ENCODE data around the gene TMEM151A. TPM values are rescaled to one million over a fixed set of nuclear protein-coding genes. Genes with fewer than 3 reads are reported as not detected.
"Not testable (repeated sequence)": the region's sequence is repeated elsewhere in the genome, so short reads cannot be mapped to it uniquely, and the experiment has no call there.

Gene TMEM151A
- not detected for total RNA-seq

DNA sequence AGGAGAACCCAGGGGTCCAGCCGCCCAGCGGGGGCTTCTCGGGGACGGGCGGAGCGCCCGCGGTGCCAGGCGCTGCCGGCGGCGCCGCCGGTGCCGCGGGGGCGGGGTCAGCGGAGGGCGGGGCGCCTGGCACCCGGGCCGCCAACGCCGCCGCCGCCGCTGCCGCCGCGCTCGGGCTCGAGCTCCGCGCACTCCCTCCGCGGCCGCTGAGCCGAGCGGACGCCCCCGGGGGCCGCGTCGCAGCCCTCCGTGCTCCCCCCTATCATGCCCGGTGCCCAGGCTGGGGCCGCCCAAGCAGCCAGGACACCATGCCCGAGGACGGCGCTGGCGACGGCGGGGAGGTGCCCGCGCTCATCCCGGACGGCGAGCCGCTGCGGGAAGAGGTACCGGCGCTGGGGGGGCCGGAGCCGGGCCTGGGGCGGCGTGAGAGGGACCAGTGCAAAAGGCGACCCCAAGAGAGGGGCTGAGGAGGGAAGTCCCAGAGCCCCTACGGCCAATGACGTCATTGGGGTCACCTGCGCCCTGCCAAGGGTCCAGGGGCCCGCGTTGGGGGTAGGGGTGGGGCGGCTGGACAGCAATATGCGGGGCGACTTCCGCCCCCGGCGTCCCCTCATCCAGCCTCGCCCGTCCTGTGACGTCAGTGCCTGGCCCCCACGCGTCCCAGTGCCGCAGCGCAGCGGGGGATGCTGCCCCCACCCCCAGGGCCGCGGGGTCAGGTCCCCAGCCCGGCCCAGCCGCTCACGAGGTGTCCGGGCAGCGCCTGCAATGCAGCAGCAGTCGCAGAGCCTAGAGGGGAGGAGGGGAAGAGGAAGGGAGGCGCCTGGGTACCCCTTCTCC lies at the start of gene TMEM151A:
TSS of gene TMEM151A (plus strand) at position 189 of the 837 bp plus-strand sequence. CDS start at position 309, 120 bp downstream.
- no peak for DNase-seq (ENCODE audit: low spot score)

DNA sequence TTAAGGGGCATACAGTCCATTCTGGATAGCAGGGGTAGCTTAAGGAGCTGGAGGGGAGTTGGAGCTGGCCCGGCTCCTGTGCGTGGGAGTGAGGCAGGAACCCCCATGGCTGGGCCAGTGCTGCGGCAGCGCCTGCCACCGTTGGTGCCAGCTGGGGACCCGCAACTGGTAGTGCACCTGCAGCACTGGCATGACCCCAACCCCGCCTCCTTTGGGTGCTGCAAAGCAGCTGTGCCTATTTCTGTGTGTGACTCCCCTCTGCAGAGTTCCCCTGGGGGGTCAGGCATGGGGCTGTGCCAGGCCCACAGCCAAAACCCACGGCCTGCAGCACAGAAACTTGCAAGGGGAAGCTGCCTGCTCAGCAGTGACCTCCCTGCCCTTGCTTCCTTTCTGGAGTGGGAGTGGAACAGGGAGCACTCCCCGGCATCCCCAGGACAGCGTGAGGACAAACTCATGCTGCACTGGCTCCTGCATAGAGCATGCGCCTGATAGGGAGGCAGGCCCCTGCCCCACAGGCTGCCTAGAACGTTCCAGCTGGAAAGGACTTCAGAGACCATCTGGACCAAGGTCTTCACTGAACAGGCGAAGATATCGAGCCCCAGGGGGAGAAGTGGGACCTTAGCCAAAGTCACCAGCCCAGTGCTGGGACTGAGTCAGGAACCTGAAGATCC lies 49.5 kb upstream of the TMEM151A start:
- no peak for DNase-seq (ENCODE audit: low spot score)

DNA sequence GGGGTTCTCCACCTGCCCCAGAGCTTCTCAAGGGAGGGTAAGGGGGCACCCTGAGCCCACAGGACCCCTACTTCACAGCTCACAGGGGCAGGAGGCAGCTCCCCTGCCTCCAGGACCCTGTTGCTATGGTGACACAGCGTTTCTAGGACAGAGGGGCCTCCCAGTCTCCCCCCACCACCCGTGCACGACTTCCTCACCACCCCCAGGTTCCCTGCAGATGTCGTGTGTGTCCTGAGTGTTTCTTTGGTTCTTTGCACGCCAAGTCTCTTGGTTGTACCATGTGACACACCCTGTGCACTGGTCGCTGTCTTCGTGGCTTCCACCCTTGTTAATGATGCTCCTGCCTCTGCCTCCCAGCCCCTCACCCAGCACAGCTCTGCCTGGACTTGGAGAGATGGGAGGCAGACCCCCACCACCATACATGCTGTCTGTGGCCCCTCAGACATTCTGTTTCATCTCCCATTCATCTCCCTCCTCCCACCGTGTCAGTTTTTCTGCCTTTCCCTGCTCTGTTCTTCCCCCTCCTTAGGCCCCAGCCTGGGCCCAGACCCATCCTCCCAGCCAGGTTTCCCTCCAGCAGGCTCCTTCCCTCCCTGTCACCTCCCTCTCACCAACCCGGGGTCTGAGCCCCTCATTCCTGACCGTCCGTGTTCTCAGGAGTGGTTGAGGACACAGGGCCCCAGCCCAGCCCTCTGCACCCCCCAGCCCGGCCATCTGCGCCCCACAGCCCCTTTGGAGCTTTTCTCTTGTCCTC lies 47.7 kb upstream of the TMEM151A start:
- no peak for DNase-seq (ENCODE audit: low spot score)

GRCh38 chr11:66247295-66247694 lies 44.4 kb upstream of the TMEM151A start:
- DNase-seq (ENCODE audit: low spot score), result no peak

- DNase-seq (ENCODE audit: low spot score), result no peak
Observed at GRCh38 chr11:66247801-66248200, 43.9 kb upstream of the TMEM151A start.

DNA sequence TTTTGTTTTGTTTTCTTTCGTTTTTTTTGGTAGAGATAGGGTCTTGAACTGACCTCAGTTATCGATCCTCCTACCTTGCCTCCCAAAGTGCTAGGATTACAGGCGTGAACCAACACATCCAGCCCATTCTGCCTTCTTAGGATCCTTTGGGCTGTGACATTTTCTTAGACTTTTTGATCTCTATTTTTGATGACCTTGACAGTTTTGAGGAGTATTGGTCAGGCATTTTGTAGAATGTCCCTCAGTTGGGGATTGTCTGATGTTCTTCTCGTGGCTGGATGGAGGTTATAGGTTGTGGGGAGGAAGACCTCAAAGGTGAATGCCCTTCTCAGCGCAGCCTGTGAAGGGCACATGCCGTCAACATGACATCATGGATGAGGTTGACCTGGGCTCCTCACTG lies 42.8 kb upstream of the TMEM151A start:
- no peak for DNase-seq (ENCODE audit: low spot score)

GRCh38 chr11:66251809-66252208 lies 39.9 kb upstream of the TMEM151A start:
- DNase-seq (ENCODE audit: low spot score), result no peak

DNA sequence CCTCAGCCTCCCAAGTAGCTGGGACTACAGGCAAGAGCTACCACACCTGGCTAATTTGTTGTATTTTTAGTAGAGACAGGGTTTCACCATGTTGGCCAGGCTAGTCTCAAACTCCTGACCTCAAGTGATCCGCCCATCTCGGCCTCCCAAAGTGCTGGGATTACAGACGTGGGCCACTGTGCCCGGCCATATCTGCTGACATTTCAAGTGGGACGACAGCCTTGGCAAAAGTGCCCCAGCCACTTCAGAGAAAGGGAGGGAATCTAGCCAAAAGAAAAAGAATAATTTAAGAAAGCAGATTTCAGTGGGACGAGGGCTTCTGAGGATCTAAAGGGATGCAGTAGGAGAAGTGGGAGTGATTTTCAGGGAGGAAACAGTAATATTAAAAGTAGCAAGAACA lies 38.6 kb upstream of the TMEM151A start:
- not testable (repeated sequence) for DNase-seq (ENCODE audit: low spot score)

DNA sequence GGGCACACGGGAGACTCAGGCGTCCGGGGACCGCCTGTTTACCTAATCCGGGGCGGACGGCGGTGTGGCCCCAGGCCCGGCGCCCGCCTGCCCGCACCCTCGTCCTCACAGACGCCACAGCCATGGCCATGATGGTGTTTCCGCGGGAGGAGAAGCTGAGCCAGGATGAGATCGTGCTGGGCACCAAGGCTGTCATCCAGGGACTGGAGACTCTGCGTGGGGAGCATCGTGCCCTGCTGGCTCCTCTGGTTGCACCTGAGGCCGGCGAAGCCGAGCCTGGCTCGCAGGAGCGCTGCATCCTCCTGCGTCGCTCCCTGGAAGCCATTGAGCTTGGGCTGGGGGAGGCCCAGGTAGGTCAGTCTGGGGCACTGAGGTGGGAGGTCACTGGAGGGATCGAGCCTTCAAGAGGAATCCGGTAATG lies 33.2 kb upstream of the TMEM151A start:
- no peak for DNase-seq (ENCODE audit: low spot score)

- DNase-seq (ENCODE audit: low spot score), result no peak
Observed at GRCh38 chr11:66259225-66259624, 32.5 kb upstream of the TMEM151A start.

- no peak for DNase-seq (ENCODE audit: low spot score)
Observed at GRCh38 chr11:66259956-66260355, 31.7 kb upstream of the TMEM151A start.

- no peak for DNase-seq (ENCODE audit: low spot score)
Observed at GRCh38 chr11:66261578-66261977, 30.1 kb upstream of the TMEM151A start.

- DNase-seq (ENCODE audit: low spot score), result no peak
Observed at GRCh38 chr11:66262191-66262590, 29.5 kb upstream of the TMEM151A start.

- no peak for DNase-seq (ENCODE audit: low spot score)
Observed at GRCh38 chr11:66262696-66263095, 29.0 kb upstream of the TMEM151A start.

DNA sequence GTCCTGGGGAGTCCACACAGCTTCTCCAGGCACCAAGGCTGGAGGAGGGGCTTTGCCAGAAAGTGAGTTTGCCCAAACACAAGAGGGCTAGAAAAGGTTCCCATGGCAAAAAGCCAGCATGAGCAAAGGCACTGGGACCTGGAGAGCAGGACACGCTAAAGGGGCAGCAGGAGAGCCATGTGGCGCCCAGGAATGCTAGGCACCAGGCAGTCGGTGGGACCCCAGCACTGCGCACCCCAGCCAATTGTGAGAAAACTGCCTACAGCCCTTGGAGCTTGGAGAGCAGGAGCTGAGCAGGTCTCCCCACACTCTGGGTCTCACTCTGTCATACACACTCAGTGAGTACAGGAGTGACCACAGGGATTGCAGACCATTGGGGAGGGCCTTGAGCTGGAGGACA lies 28.5 kb upstream of the TMEM151A start:
- DNase-seq (ENCODE audit: low spot score), result no peak

- DNase-seq (ENCODE audit: low spot score), result no peak
Observed at GRCh38 chr11:66263785-66264184, 27.9 kb upstream of the TMEM151A start.

GRCh38 chr11:66264383-66264782 lies 27.3 kb upstream of the TMEM151A start:
- DNase-seq (ENCODE audit: low spot score), result no peak

DNA sequence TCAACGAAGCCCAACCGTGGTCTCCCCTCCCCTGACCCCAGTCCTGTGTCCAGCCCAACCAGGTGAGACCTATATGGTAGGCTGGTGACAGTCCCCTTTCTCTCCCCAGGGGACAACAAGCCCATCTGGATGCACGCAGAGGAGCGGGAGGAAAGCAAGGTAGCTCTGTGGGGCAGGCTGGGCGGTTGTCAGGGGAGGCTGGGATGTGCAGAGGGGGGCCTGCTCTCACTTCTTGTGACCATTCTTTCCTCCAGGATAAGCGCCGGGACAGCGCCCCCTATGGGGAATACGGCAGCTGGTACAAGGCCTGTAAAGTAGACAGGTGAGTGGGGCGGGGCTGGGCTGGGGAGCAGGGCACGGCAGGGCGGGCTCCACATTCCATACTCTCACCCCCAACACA lies 26.8 kb upstream of the TMEM151A start:
- no peak for DNase-seq (ENCODE audit: low spot score)

- no peak for DNase-seq (ENCODE audit: low spot score)
Observed at GRCh38 chr11:66265531-66266377, 25.9 kb upstream of the TMEM151A start.

GRCh38 chr11:66266378-66267038 lies 25.2 kb upstream of the TMEM151A start:
- DNase-seq (ENCODE audit: low spot score), result no peak

DNA sequence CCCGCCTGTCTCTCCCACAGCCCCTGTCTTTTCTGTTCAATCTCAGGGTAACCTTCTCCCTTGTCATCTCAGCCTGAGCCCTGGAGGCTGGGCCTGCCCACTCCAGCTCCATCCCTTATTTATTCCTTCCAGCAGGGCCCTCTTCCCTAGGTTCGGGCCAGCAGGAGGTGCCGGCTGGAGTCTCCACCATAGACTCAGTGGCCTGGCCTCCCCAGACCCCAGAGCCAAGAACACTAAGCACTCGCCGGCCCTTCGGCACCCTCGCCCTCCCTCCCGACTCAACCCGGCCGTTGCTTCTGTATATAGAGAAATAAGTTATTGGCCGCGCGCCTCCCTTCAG lies 24.7 kb upstream of the TMEM151A start:
- no peak for DNase-seq (ENCODE audit: low spot score)
